Measurements from ENCODE around the gene FRS3. TPM values are rescaled to one million over a fixed set of nuclear protein-coding genes. Genes with fewer than 3 reads are reported as not detected.

Gene FRS3
- total and polyA plus RNA-seq, 2 of the 13 experiments (the other 11 are each of a cell fraction or from before 2014, with no cell fraction given): 3.0 to 7.4 TPM

DNA sequence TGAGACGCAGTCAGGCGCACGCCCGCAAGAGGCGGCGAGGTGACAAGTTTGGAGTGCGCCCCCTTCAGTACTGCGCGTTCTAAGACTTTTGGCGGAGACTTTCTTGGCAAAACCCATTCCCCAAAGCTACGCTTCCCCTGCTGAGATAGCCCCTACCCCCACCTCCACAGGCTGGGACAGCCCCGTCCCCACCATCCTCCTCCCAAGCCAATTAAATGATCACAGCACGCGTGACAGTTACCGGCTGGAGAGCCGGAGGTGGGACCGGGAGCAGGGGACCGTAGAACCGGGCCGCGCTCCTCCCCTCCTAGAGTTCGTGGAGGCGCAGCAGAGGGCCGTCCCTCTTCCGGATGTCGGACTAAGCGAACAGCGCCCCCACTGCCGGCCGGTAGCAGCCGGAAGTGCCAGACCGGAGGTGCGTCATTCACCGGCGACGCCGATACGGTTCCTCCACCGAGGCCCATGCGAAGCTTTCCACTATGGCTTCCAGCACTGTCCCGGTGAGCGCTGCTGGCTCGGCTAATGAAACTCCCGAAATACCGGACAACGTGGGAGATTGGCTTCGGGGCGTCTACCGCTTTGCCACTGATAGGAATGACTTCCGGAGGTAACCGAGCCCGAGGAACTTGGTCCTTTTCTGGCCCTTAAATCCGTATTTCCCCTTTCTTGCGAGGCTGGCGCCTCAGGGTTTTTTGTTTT lies 7.7 kb upstream of the FRS3 start, which contains the start of gene TOMM6 (continued):
- TF ChIP-seq, protein P1, sequence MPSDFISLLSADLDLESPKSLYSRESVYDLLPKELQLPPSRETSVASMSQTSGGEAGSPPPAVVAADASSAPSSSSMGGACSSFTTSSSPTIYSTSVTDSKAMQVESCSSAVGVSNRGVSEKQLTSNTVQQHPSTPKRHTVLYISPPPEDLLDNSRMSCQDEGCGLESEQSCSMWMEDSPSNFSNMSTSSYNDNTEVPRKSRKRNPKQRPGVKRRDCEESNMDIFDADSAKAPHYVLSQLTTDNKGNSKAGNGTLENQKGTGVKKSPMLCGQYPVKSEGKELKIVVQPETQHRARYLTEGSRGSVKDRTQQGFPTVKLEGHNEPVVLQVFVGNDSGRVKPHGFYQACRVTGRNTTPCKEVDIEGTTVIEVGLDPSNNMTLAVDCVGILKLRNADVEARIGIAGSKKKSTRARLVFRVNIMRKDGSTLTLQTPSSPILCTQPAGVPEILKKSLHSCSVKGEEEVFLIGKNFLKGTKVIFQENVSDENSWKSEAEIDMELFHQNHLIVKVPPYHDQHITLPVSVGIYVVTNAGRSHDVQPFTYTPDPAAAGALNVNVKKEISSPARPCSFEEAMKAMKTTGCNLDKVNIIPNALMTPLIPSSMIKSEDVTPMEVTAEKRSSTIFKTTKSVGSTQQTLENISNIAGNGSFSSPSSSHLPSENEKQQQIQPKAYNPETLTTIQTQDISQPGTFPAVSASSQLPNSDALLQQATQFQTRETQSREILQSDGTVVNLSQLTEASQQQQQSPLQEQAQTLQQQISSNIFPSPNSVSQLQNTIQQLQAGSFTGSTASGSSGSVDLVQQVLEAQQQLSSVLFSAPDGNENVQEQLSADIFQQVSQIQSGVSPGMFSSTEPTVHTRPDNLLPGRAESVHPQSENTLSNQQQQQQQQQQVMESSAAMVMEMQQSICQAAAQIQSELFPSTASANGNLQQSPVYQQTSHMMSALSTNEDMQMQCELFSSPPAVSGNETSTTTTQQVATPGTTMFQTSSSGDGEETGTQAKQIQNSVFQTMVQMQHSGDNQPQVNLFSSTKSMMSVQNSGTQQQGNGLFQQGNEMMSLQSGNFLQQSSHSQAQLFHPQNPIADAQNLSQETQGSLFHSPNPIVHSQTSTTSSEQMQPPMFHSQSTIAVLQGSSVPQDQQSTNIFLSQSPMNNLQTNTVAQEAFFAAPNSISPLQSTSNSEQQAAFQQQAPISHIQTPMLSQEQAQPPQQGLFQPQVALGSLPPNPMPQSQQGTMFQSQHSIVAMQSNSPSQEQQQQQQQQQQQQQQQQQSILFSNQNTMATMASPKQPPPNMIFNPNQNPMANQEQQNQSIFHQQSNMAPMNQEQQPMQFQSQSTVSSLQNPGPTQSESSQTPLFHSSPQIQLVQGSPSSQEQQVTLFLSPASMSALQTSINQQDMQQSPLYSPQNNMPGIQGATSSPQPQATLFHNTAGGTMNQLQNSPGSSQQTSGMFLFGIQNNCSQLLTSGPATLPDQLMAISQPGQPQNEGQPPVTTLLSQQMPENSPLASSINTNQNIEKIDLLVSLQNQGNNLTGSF (CRISPR knock-in tag; IDR thresholded peaks at IDR 0.05): peak; percentile 58; the same call in 1 of the 2 replicates
- peak; percentile 84 for TF ChIP-seq ZNF124 (CRISPR knock-in tag; IDR thresholded peaks at IDR 0.05)
- no peak; the same call in 1 of the 2 replicates for TF ChIP-seq ZNF253 (CRISPR knock-in tag; IDR thresholded peaks at IDR 0.05; ENCODE audit: borderline replicate concordance)
- no peak for TF ChIP-seq ATRX (CRISPR knock-in tag; IDR thresholded peaks at IDR 0.05; ENCODE audit: borderline replicate concordance)
- no peak for TF ChIP-seq ZNF790 (CRISPR knock-in tag; IDR thresholded peaks at IDR 0.05; ENCODE audit: borderline replicate concordance)
- TF ChIP-seq ISX (CRISPR knock-in tag; conservative IDR thresholded peaks at IDR 0.05): no peak
- TF ChIP-seq, protein P2, sequence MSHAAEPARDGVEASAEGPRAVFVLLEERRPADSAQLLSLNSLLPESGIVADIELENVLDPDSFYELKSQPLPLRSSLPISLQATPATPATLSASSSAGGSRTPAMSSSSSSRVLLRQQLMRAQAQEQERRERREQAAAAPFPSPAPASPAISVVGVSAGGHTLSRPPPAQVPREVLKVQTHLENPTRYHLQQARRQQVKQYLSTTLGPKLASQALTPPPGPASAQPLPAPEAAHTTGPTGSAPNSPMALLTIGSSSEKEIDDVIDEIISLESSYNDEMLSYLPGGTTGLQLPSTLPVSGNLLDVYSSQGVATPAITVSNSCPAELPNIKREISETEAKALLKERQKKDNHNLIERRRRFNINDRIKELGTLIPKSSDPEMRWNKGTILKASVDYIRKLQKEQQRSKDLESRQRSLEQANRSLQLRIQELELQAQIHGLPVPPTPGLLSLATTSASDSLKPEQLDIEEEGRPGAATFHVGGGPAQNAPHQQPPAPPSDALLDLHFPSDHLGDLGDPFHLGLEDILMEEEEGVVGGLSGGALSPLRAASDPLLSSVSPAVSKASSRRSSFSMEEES (CRISPR knock-in tag; IDR thresholded peaks at IDR 0.05): peak; percentile 57; the same call in 1 of the 2 replicates
- 0 out of 2 replicates have a peak, but pooled peaks have one; percentile 16 for TF ChIP-seq MAF1 (CRISPR knock-in tag; IDR thresholded peaks at IDR 0.05; ENCODE audit: borderline replicate concordance)
- TF ChIP-seq ZNF513 (CRISPR knock-in tag; conservative IDR thresholded peaks at IDR 0.05): no peak; the same call in 1 of the 2 replicates
- peak; percentile 67 for TF ChIP-seq SRF (IDR thresholded peaks at IDR 0.05; ENCODE audit: low read depth, low read length)
- TF ChIP-seq ZNF563 (CRISPR knock-in tag; IDR thresholded peaks at IDR 0.05): peak; percentile 51; the same call in 1 of the 2 replicates
- TF ChIP-seq ELF3 (CRISPR knock-in tag; IDR thresholded peaks at IDR 0.05): peak; percentile 94
- TF ChIP-seq ZNF572 (CRISPR knock-in tag; IDR thresholded peaks at IDR 0.05): 0 out of 2 replicates have a peak, but pooled peaks have one; percentile 77
- no peak for TF ChIP-seq TRIM24 (CRISPR knock-in tag; IDR thresholded peaks at IDR 0.05)
- no peak for TF ChIP-seq ZNF839 (CRISPR knock-in tag; IDR thresholded peaks at IDR 0.05; ENCODE audit: borderline replicate concordance)
- no peak for TF ChIP-seq ZNF878 (CRISPR knock-in tag; IDR thresholded peaks at IDR 0.05)
- peak; percentile 83; the same call in 1 of the 2 replicates for TF ChIP-seq PCBP1 (IDR thresholded peaks at IDR 0.05; ENCODE audit: borderline replicate concordance, low read depth, low read length)
- TF ChIP-seq ZNF766 (CRISPR knock-in tag; IDR thresholded peaks at IDR 0.05; ENCODE audit: borderline replicate concordance): peak; percentile 94; the same call in 1 of the 2 replicates
- TF ChIP-seq, protein P3, sequence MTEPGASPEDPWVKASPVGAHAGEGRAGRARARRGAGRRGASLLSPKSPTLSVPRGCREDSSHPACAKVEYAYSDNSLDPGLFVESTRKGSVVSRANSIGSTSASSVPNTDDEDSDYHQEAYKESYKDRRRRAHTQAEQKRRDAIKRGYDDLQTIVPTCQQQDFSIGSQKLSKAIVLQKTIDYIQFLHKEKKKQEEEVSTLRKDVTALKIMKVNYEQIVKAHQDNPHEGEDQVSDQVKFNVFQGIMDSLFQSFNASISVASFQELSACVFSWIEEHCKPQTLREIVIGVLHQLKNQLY (CRISPR knock-in tag; IDR thresholded peaks at IDR 0.05): no peak
